DND-41 (cell line): Measurements from ENCODE around the gene SEL1L2.
A peak's percentile ranks its signal among the peaks of the same experiment; 100 is the strongest.

Experiments used
- ATAC-seq: fragments of 200-7000 bp; cut with Tn5 transposase; 3 replicates; pipeline ENCODE4 v1.9.1; 2021; ENCODE audit warnings: low read depth; ENCODE audit not compliant: insufficient read depth
- DNase-seq: peaks from one replicate; pipeline ENCODE4 v3.0.0-alpha.2; 2020
- H2AFZ ChIP-seq: 2 replicates; pipeline ENCODE4 v1.6.0; 2012; ENCODE audit warnings: low read depth, low read length
- H3K27ac ChIP-seq: 2 replicates; pipeline ENCODE4 v1.5.1; 2012; ENCODE audit warnings: low read length, inconsistent platforms
- H3K27me3 ChIP-seq: fragments of 200-600 bp; sonication (generic); 2 replicates; pipeline ENCODE4 v1.6.0; 2012; ENCODE audit warnings: low read length, mild to moderate bottlenecking, inconsistent platforms; ENCODE audit not compliant: insufficient read depth, poor library complexity
- H3K36me3 ChIP-seq: 2 replicates; pipeline ENCODE4 v1.5.1; 2012; ENCODE audit warnings: low read length, inconsistent platforms; ENCODE audit not compliant: insufficient read depth
- H3K4me1 ChIP-seq: 2 replicates; pipeline ENCODE4 v1.5.1; 2012; ENCODE audit warnings: mild to moderate bottlenecking, low read length; ENCODE audit not compliant: insufficient read depth
- H3K4me2 ChIP-seq: 2 replicates; pipeline ENCODE4 v1.6.0; 2012; ENCODE audit warnings: mild to moderate bottlenecking, moderate library complexity, low read length, inconsistent platforms; ENCODE audit not compliant: insufficient read depth
- H3K4me3 ChIP-seq, 2 experiments: fragments of 200-600 bp in 1 of 2; shearing (Covaris generic) in 1 of 2; 2 replicates each; pipeline ENCODE4 v1.5.1; 2012 to 2016; ENCODE audit warnings: inconsistent platforms in 2 of 2, low read length in 2 of 2, mild to moderate bottlenecking in 2 of 2, low read depth in 1 of 2, moderate library complexity in 1 of 2
- H3K79me2 ChIP-seq: 2 replicates; pipeline ENCODE4 v1.6.0; 2012; ENCODE audit warnings: low read length, inconsistent platforms; ENCODE audit not compliant: insufficient read depth
- H3K9ac ChIP-seq: 2 replicates; pipeline ENCODE4 v1.6.0; 2012; ENCODE audit warnings: low read depth, mild to moderate bottlenecking, inconsistent platforms, low read length, moderate library complexity
- H3K9me3 ChIP-seq: 2 replicates; pipeline ENCODE4 v1.5.1; 2012; ENCODE audit warnings: low read length, moderate library complexity, mild to moderate bottlenecking, inconsistent platforms; ENCODE audit not compliant: insufficient read depth, severe bottlenecking
- H4K20me1 ChIP-seq: 2 replicates; pipeline ENCODE4 v1.6.0; 2012; ENCODE audit warnings: low read length; ENCODE audit not compliant: insufficient read depth
- CTCF ChIP-seq: IDR thresholded peaks from 2 replicates; pipeline ENCODE4 v1.5.1; 2012; ENCODE audit warnings: borderline replicate concordance, low read length, moderate library complexity, mild to moderate bottlenecking; ENCODE audit not compliant: poor library complexity, severe bottlenecking; ENCODE audit errors: extremely low read depth
- EZH2 ChIP-seq: IDR thresholded peaks from 3 replicates; pipeline ENCODE4 v1.6.1; 2012; ENCODE audit warnings: borderline replicate concordance, low read depth, mild to moderate bottlenecking, moderate library complexity, low read length, inconsistent platforms; ENCODE audit not compliant: severe bottlenecking

The SEL1L2 gene

GRCh38 chr20:13929836-13930235 lies 60.6 kb downstream of the SEL1L2 start:
- H3K9ac ChIP-seq = no peak overlapping the region

GRCh38 chr20:13928901-13929300 lies 61.5 kb downstream of the SEL1L2 start:
- Histone ChIP-seq H3K9me3 (no peaks in the 10 kb centered on the region), H3K79me2 (no peaks in the 10 kb centered on the region), H3K4me3 (no peak overlapping the region), H3K4me1 (no peaks in the 10 kb centered on the region), H3K27me3 (peaks cover 5% of the 10 kb centered on the region), H3K9ac (no peak overlapping the region), H4K20me1 (no peaks in the 10 kb centered on the region), H2AFZ (no peak overlapping the region), H3K27ac (no peak overlapping the region), H3K36me3 (no peaks in the 10 kb centered on the region), H3K4me2 (no peak overlapping the region)
- DNase-seq (no peak), ATAC-seq (no peak)
- TF ChIP-seq CTCF (no peak), EZH2 (no peak)

More at GRCh38 chr20:13929836-13930235, 60.6 kb downstream of the SEL1L2 start:
- Histone ChIP-seq H3K4me2 (no peak overlapping the region), H3K9me3 (no peaks in the 10 kb centered on the region), H3K4me1 (no peaks in the 10 kb centered on the region), H4K20me1 (no peaks in the 10 kb centered on the region), H3K36me3 (no peaks in the 10 kb centered on the region), H3K4me3 (no peak overlapping the region), H2AFZ (no peak overlapping the region), H3K79me2 (no peaks in the 10 kb centered on the region), H3K27ac (no peak overlapping the region), H3K27me3 (peaks cover 6% of the 10 kb centered on the region)
- TF ChIP-seq EZH2 = no peak
- no peak for TF ChIP-seq CTCF
- peak; percentile 50; the same call in 2 of the 3 replicates for ATAC-seq
- DNase-seq = no peak

GRCh38 chr20:13927171-13927570 lies 63.2 kb downstream of the SEL1L2 start:
- no peak overlapping the region for H2AFZ ChIP-seq
- DNase-seq (no peak), ATAC-seq (no peak)
- no peak overlapping the region for H3K27ac ChIP-seq
- no peak overlapping the region for H3K4me3 ChIP-seq
- H3K79me2 ChIP-seq = no peaks in the 10 kb centered on the region
- no peak for TF ChIP-seq CTCF
- no peak for TF ChIP-seq EZH2
- no peak overlapping the region for H3K4me2 ChIP-seq
- H4K20me1 ChIP-seq = no peaks in the 10 kb centered on the region
- H3K4me1 ChIP-seq = no peaks in the 10 kb centered on the region
- no peaks in the 10 kb centered on the region for H3K9me3 ChIP-seq
- H3K9ac ChIP-seq = no peak overlapping the region
- no peaks in the 10 kb centered on the region for H3K36me3 ChIP-seq
- peaks cover 5% of the 10 kb centered on the region for H3K27me3 ChIP-seq

GRCh38 chr20:13922241-13922640 lies 68.2 kb downstream of the SEL1L2 start:
- Histone ChIP-seq H3K9me3 (no peaks in the 10 kb centered on the region), H3K4me3 (no peak overlapping the region), H4K20me1 (no peaks in the 10 kb centered on the region), H3K4me1 (peaks cover 6% of the 10 kb centered on the region), H3K27ac (no peak overlapping the region), H3K79me2 (no peaks in the 10 kb centered on the region), H3K36me3 (no peaks in the 10 kb centered on the region), H3K4me2 (no peak overlapping the region), H2AFZ (no peak overlapping the region), H3K9ac (no peak overlapping the region), H3K27me3 (peaks cover 4% of the 10 kb centered on the region)
- DNase-seq (no peak), ATAC-seq (no peak)
- TF ChIP-seq EZH2 (no peak), CTCF (no peak)
